GM21717 (cell line): ENCODE data around the gene CAPZB.
"Not testable (repeated sequence)": the region's sequence is repeated elsewhere in the genome, so short reads cannot be mapped to it uniquely, and the experiment has no call there.

Experiments
- ATAC-seq: cut with Tn5 transposase; IDR thresholded peaks from one replicate; pipeline ENCODE4 v1.9.1; 2021; ENCODE audit warnings: mild to moderate bottlenecking, moderate library complexity; ENCODE audit not compliant: unreplicated experiment

The CAPZB gene

GRCh38 chr1:19499887-19500286 lies 14.5 kb upstream of the CAPZB start:
- not testable (repeated sequence) for ATAC-seq

- not testable (repeated sequence) for ATAC-seq
These were observed 12.1 kb upstream of the CAPZB start for GRCh38 chr1:19497443-19497842.

- no peak for ATAC-seq
These were observed 11.2 kb upstream of the CAPZB start for GRCh38 chr1:19496527-19496874.

GRCh38 chr1:19495799-19496526 lies 10.6 kb upstream of the CAPZB start:
- no peak for ATAC-seq

GRCh38 chr1:19495000-19495656 lies 9.8 kb upstream of the CAPZB start:
- no peak for ATAC-seq

GRCh38 chr1:19493547-19493946 lies 8.2 kb upstream of the CAPZB start:
- ATAC-seq = no peak

GRCh38 chr1:19489996-19490395 lies 4.7 kb upstream of the CAPZB start:
- no peak for ATAC-seq

- ATAC-seq = no peak
These were observed 2.8 kb upstream of the CAPZB start for GRCh38 chr1:19488136-19488535.

GRCh38 chr1:19484798-19485361 lies 459 bp downstream of the CAPZB start:
- peak; percentile 4 for ATAC-seq

- ATAC-seq = no peak
These were observed 971 bp downstream of the CAPZB start for GRCh38 chr1:19484338-19484797.

GRCh38 chr1:19483691-19484090 lies 1.6 kb downstream of the CAPZB start:
- no peak for ATAC-seq

GRCh38 chr1:19483261-19483660 lies 2.1 kb downstream of the CAPZB start:
- ATAC-seq = no peak

- ATAC-seq = no peak
These were observed 3.4 kb downstream of the CAPZB start for GRCh38 chr1:19481826-19482398.

- no peak for ATAC-seq
These were observed 5.1 kb downstream of the CAPZB start for GRCh38 chr1:19480282-19480681.

- ATAC-seq = no peak
These were observed 5.8 kb downstream of the CAPZB start for GRCh38 chr1:19479351-19480120.

GRCh38 chr1:19478322-19478721 lies 7.0 kb downstream of the CAPZB start:
- no peak for ATAC-seq

- peak; percentile 53 for ATAC-seq
These were observed 7.8 kb downstream of the CAPZB start for GRCh38 chr1:19477284-19478249.

GRCh38 chr1:19476450-19477190 lies 8.7 kb downstream of the CAPZB start:
- ATAC-seq = peak; percentile 29

GRCh38 chr1:19475296-19475695 lies 10.0 kb downstream of the CAPZB start:
- no peak for ATAC-seq
